Tibial nerve (tissue), 4 donors: ENCODE results near the gene NADK2.

ENCODE experiments used
- EP300 ChIP-seq, 2 donors: sonication (generic); formaldehyde crosslinking; IDR thresholded peaks; one replicate each; pipeline ENCODE4 v1.6.1; 2017; ENCODE audit warnings: antibody characterized with exemption in 2 of 2, mild to moderate bottlenecking in 1 of 2
- POLR2A ChIP-seq, 2 donors: fragments of 450-650 bp; IDR thresholded peaks; one replicate each; pipeline ENCODE4 v1.6.1; 2017; ENCODE audit warnings: antibody characterized with exemption in 2 of 2, mild to moderate bottlenecking in 2 of 2, moderate library complexity in 2 of 2
- TF ChIP-seq, protein P1 (sequence below), 5 experiments: fragments of 200-600 bp in 3 of 5; fragments of 450-650 bp in 2 of 5; sonication (generic) in 3 of 5; IDR thresholded peaks; one replicate each; pipeline ENCODE4 v1.5.1; 2016 to 2019; ENCODE audit warnings: antibody characterized with exemption in 5 of 5, mild to moderate bottlenecking in 3 of 5, moderate library complexity in 2 of 5

DNA sequence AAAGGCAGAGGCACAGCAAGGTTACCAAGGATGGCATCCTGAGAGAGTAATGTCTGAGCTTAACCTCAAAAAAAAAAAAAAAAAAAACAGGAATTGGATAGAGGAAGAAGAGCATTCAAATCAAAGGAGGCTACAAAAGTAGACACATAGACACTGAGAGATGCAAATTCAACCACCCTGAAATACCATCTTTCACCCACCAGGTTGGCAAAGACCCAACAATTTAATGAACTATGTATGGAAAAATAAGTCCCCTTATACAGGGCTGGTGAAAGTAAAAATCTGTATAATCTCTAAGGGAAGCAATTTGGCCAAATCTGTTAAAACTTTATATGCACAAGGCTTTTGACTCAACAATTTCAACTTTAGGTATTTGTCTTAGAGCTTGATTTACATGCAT lies 4.9 kb downstream of the NADK2 start:
- TF ChIP-seq EP300 (IDR thresholded peaks at IDR 0.05), result no peak
- TF ChIP-seq, protein P1, sequence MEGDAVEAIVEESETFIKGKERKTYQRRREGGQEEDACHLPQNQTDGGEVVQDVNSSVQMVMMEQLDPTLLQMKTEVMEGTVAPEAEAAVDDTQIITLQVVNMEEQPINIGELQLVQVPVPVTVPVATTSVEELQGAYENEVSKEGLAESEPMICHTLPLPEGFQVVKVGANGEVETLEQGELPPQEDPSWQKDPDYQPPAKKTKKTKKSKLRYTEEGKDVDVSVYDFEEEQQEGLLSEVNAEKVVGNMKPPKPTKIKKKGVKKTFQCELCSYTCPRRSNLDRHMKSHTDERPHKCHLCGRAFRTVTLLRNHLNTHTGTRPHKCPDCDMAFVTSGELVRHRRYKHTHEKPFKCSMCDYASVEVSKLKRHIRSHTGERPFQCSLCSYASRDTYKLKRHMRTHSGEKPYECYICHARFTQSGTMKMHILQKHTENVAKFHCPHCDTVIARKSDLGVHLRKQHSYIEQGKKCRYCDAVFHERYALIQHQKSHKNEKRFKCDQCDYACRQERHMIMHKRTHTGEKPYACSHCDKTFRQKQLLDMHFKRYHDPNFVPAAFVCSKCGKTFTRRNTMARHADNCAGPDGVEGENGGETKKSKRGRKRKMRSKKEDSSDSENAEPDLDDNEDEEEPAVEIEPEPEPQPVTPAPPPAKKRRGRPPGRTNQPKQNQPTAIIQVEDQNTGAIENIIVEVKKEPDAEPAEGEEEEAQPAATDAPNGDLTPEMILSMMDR (IDR thresholded peaks at IDR 0.05), result no peak
- TF ChIP-seq POLR2A (IDR thresholded peaks at IDR 0.05), result no peak
